NCI-H82 (cell line): ENCODE measurements around the gene FARP1.
"Not testable (repeated sequence)": the region's sequence is repeated elsewhere in the genome, so short reads cannot be mapped to it uniquely, and the experiment has no call there.

Experiments used
- DNase-seq: peaks from one replicate; lab custom pipeline; 2025; lab: John Stamatoyannopoulos, UW

Gene FARP1

GRCh38 chr13:98263841-98264240 lies 120.9 kb downstream of the FARP1 start:
- no peak for DNase-seq

DNA sequence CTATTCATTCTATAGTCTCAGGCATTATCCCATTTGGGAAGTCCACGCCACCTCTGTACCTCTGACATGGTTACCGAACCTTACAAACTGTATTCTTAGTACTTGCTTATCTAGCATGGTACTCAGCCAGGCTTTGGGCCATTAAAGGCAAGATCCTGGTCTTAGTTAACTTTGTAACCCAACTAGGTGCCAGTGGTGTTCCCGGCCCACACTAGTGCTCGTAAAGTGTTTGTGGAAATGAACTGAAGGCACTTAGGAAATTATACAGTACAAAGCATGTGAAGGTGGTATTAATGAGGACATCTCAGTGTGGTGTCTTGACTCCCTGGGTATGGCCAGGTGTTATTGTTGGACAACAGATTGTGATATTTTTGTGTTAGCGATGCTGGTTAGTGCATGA lies 122.0 kb downstream of the FARP1 start:
- no peak for DNase-seq

DNA sequence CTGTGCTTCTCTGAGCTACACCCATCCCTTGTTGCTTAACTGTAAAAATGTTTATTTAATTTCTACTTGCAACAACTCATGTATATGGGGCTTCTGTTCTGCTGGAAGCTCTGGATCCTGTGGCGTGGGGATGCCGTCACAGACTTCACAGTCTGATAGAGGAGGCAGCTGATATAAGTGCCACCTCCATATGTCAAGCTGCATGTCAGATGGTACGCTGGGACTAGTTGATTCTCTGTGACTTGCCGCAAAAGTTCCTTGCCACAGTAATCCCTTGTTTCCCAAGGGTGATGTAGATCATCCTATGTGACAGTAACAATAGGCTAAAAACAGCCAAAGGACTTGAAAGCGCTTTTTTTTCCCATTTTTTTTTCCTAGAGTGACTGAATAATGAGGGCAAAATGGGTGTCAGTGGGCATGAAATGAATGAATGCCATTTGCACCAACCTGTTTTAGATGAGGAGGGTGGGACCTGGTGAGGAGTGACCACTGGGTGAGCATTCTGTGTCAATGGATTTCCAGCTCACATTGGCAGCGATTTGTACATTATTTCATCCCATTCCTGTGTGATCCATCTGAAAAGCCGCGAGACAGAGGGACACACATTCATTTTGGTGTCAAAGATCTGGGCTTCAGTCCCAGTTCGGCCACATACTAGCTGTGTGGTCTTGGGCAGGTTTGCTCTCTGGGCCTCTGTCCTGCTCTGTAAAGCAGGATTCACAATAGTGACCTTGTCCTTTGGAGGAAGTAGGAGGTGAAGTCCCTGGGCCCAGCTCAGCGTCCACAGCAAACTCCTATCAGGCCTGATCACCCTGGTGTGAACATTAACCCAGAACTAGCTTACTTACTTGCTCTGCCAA lies 123.0 kb downstream of the FARP1 start:
- DNase-seq: peak; percentile 23

DNA sequence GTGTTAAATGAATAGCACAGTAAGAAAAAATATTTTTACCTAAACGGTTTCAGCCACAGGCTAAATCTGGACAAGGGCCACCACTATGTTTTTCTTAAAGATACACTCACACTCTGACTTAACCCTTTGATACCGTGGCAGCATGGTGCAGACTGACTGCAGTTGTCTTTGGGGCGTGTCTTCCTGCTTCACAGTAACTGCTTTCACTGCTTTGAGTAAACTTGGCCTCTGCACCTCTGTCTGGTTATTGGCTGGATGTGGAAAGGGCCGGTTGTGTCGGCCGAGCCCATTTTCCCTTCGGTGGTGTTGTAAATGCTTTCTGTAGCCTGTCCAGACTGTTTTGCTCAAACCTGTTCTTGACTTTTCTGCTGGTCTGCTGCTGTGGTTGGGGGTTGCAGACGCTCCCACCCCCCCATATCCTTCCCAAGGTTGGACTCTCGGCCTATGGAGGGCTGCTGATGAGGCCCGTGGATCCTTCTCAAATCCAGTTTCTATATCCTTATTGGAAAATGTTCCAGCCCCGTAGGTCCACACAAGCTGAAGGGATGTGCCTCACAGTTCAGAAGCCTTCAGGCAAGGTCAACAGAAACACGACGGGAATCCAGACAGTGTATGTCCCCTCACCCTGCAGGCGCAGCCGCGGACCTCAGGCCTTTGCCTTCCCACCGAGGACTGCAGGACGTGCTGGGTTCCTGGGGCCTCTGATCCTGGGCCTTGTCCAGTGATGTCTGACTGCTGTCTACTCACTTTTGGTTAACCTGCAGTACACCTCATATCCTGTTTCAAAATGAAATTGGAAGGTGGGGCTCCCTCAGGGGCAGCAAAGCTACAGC lies 124.4 kb downstream of the FARP1 start:
- DNase-seq: no peak

- no peak for DNase-seq
Observed at GRCh38 chr13:98269386-98269785, 126.5 kb downstream of the FARP1 start.

DNA sequence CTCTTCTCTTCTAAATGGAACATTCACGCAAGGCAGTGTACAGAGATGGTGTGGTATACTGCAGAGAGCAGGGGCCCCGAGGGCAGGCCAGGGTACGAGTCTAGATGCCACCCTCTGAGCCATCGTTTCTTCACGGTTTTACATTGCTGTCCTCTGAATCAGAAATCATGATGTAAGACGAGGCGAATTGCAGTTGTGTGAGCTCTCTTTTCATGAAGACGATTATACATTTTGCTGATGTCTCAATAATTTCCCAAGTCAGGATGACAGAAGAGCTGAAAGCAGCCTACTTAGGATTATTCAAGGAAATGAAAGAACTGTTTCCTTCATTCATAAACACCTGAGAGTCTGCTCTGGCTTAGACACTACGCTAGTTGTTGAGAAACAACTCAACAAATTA lies 127.9 kb downstream of the FARP1 start:
- no peak for DNase-seq

GRCh38 chr13:98271646-98272045 lies 128.8 kb downstream of the FARP1 start:
- DNase-seq: not testable (repeated sequence)

- peak; percentile 98 for DNase-seq
Observed at GRCh38 chr13:98272549-98272948, 129.7 kb downstream of the FARP1 start.

- DNase-seq: no peak
Observed at GRCh38 chr13:98273067-98273823, 130.4 kb downstream of the FARP1 start.

DNA sequence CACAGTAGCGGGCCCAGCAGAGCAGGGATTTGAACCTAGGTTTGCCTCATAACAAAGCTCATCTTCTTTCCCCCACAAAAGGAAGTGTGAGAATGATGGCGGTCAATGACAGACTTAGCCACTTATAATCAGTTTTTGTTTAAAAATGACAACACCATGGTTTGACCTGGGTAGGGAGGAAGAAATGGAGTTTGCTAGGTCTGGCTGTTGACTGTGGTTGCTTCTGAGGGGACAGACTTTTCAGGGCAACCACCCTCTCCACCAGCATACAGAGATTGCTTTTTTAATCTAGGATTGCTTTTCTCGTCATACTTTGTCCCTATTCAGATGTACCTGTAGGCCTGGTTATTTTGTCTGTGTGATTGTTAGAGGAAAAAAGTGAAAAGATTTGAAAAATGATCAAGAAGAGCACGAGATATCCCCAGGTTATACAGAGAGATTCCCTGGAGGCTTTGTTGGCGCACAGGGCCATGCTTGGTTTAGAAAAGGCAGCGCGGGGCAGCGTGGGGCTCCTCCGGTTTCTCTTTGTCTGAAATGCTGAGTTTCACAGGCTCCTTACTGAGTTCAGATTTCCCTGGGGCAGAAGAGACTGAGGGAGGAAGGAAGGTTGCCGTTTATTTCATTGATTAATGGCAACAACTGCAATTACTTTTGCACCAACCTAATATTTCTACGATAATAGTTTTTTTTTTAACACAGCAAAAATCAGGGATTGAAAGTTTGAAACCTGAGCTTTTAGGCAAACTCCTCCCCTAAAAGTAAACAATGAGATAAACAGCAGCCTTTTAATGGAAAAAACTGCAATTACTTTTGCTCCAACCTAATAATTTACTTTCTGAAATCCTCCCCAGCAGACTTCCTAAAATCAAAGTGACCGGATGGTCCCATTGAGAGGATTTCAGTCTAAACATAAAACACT lies 131.2 kb downstream of the FARP1 start:
- DNase-seq: no peak

DNA sequence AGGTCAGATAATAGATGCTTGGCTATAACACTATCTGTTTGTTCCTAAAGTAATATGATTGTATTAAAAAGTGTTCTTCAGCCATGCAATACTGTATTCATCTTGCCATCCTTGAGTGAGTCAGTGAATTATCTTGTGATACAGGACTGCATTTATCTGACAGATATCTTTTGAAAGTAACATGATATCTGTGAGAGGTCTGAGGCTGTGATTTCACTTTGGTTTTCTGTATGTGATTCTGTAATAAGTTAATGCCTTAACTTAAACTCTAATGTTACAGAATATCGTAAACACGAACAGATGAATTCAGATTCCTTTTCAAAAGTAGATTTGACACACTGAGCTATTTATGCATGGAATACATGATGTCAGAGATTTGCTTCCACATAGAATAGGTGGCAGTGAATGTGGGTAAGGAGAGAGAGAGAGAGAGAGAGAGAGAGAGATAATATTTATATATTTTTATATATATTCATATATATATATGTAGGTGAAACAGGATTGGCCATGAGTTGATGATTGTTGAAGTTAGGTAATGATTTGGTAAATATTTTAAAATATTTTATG lies 132.1 kb downstream of the FARP1 start:
- DNase-seq: no peak

- no peak for DNase-seq
Observed at GRCh38 chr13:98275681-98276171, 132.8 kb downstream of the FARP1 start.

- no peak for DNase-seq
Observed at GRCh38 chr13:98276486-98276885, 133.6 kb downstream of the FARP1 start.

GRCh38 chr13:98278068-98278724 lies 135.3 kb downstream of the FARP1 start:
- DNase-seq: no peak

DNA sequence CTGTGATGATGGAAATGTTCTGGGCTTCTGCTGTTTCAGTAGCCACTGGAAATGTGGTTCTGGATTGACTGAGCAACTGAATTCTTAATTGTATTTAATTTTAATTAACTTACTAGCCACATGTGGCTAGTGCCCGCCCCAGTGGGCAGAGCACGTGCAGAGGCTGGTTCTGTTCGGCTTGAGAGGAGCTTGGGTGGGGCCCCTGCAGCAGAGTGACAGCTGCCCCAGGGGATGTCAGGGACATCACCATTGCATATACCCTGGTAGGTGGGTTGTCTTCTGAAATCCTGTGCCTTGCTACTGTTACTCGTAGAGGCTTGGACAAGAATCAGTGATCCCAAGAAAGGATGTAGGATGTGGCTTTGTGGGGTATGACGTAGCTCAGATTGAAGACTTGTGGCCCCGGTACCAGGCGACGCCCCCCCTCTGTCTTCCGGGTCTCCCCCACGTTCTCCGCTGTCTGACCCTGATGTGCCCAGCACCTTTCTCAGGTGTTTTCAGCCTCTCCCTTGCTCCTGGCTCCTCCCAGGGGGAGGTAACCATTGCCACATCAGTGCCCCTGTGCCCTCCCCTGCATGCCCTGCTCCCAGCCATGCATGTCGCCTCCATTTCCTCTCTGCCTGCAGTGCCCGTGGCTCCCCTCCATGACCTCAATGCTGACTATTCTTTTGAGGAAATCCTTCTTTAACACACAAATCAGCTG lies 136.7 kb downstream of the FARP1 start:
- peak; percentile 57 for DNase-seq

- DNase-seq: peak; percentile 26
Observed at GRCh38 chr13:98280176-98280510, 137.2 kb downstream of the FARP1 start.

GRCh38 chr13:98284679-98285078 lies 141.8 kb downstream of the FARP1 start:
- DNase-seq: peak; percentile 87

- DNase-seq: peak; percentile 88
Observed at GRCh38 chr13:98285317-98285716, 142.4 kb downstream of the FARP1 start.

- DNase-seq: peak; percentile 83
Observed at GRCh38 chr13:98285852-98286594, 143.1 kb downstream of the FARP1 start.
